HEK293 (cell line): Measurements from ENCODE around the gene RGS4.
A peak's percentile ranks its signal among the peaks of the same experiment; 100 is the strongest.

Source experiments
- CTCF ChIA-PET: fragments of 350-600 bp; formaldehyde crosslinking; extraction: SDS; loops from one replicate; lab custom pipeline; 2021; ENCODE audit warnings: antibody characterized with exemption; lab: Yijun Ruan, JAX
- POLR2A ChIA-PET: fragments of 300-600 bp; formaldehyde crosslinking; extraction: SDS; loops from one replicate; lab custom pipeline; 2020; ENCODE audit warnings: antibody characterized with exemption, inconsistent platforms; lab: Yijun Ruan, JAX
- H3K27ac ChIP-seq: fragments of 200-500 bp; sonication (Bioruptor generic); 2 replicates; pipeline ENCODE4 v1.5.1; 2014; ENCODE audit warnings: low read depth, low read length, control low read depth, inconsistent platforms; ENCODE audit errors: extremely low read depth
- H3K36me3 ChIP-seq, 2 experiments: fragments of 200-500 bp in 1 of 2; sonication (Bioruptor generic) in 1 of 2; 1 replicate in 1 of 2; 2 replicates in 1 of 2; pipeline ENCODE4 v1.5.1; 2014 to 2017; ENCODE audit warnings: inconsistent platforms in 2 of 2, low read length in 2 of 2; ENCODE audit not compliant: control insufficient read depth in 2 of 2, insufficient read depth in 1 of 2
- H3K4me1 ChIP-seq: fragments of 200-500 bp; sonication (Bioruptor generic); 2 replicates; pipeline ENCODE4 v1.5.1; 2014; ENCODE audit warnings: mild to moderate bottlenecking, low read length, inconsistent platforms; ENCODE audit not compliant: control insufficient read depth, insufficient read depth
- H3K4me3 ChIP-seq: 2 replicates; pipeline ENCODE4 v1.5.1; 2011; ENCODE audit warnings: low read depth, mild to moderate bottlenecking, control low read depth, low read length, moderate library complexity
- H3K9me3 ChIP-seq: fragments of 200-500 bp; sonication (Bioruptor generic); 2 replicates; pipeline ENCODE4 v1.5.1; 2014; ENCODE audit warnings: low read depth, low read length, inconsistent platforms; ENCODE audit not compliant: control insufficient read depth, insufficient read depth
- ATF2 ChIP-seq: fragments of 450-650 bp; formaldehyde crosslinking; IDR thresholded peaks from 2 replicates; pipeline ENCODE4 v1.5.1; 2016; ENCODE audit warnings: missing biosample characterization, missing genetic modification characterization, low read depth
- EGR2 ChIP-seq: fragments of 450-650 bp; formaldehyde crosslinking; IDR thresholded peaks from 2 replicates; pipeline ENCODE4 v1.5.1; 2016; ENCODE audit warnings: low read depth, missing biosample characterization, missing genetic modification characterization
- ELK4 ChIP-seq: IDR thresholded peaks from 2 replicates; pipeline ENCODE4 v1.6.1; 2011; ENCODE audit warnings: mild to moderate bottlenecking, low read depth, low read length, borderline replicate concordance
- KLF16 ChIP-seq: fragments of 450-650 bp; formaldehyde crosslinking; IDR thresholded peaks from 2 replicates; pipeline ENCODE4 v1.5.1; 2017; ENCODE audit warnings: missing biosample characterization, missing genetic modification characterization
- MEIS1 ChIP-seq: sonication (generic); formaldehyde crosslinking; IDR thresholded peaks from 2 replicates; pipeline ENCODE4 v1.8.1; 2022; ENCODE audit warnings: missing genetic modification reagents, mild to moderate bottlenecking, borderline replicate concordance
- PBX3 ChIP-seq: sonication (generic); formaldehyde crosslinking; IDR thresholded peaks from 2 replicates; pipeline ENCODE4 v1.8.1; 2022; ENCODE audit warnings: mild to moderate bottlenecking, moderate library complexity, missing genetic modification reagents
- SALL2 ChIP-seq: fragments of 450-650 bp; formaldehyde crosslinking; IDR thresholded peaks from 2 replicates; pipeline ENCODE4 v1.5.0; 2017; ENCODE audit warnings: missing biosample characterization, mild to moderate bottlenecking, missing genetic modification characterization, borderline replicate concordance
- SCRT1 ChIP-seq: fragments of 450-650 bp; formaldehyde crosslinking; IDR thresholded peaks from 2 replicates; pipeline ENCODE4 v1.5.1; 2016; ENCODE audit warnings: missing biosample characterization, missing genetic modification characterization, borderline replicate concordance
- SP3 ChIP-seq: fragments of 450-650 bp; formaldehyde crosslinking; IDR thresholded peaks from 2 replicates; pipeline ENCODE4 v1.5.1; 2016; ENCODE audit warnings: missing biosample characterization, missing genetic modification characterization
- SP7 ChIP-seq: fragments of 450-650 bp; formaldehyde crosslinking; IDR thresholded peaks from 2 replicates; pipeline ENCODE4 v1.5.1; 2016; ENCODE audit warnings: missing biosample characterization, missing genetic modification characterization
- TCF7L2 ChIP-seq: IDR thresholded peaks from 2 replicates; pipeline ENCODE4 v1.6.1; 2011; ENCODE audit warnings: low read depth, mild to moderate bottlenecking, inconsistent platforms, low read length, moderate library complexity, borderline replicate concordance
- ZBTB17 ChIP-seq: fragments of 450-650 bp; formaldehyde crosslinking; IDR thresholded peaks from 2 replicates; pipeline ENCODE4 v1.5.1; 2016; ENCODE audit warnings: missing biosample characterization, missing genetic modification characterization
- ZFHX2 ChIP-seq: fragments of 450-650 bp; formaldehyde crosslinking; conservative IDR thresholded peaks from 2 replicates; pipeline ENCODE4 v1.5.1; 2016; ENCODE audit warnings: missing biosample characterization, missing genetic modification characterization
- ZNF155 ChIP-seq: fragments of 450-650 bp; formaldehyde crosslinking; IDR thresholded peaks from 2 replicates; pipeline ENCODE4 v1.5.1; 2016; ENCODE audit warnings: missing biosample characterization, missing genetic modification characterization
- ZNF169 ChIP-seq: fragments of 450-650 bp; formaldehyde crosslinking; IDR thresholded peaks from 2 replicates; pipeline ENCODE4 v1.5.1; 2016; ENCODE audit warnings: missing biosample characterization, missing genetic modification characterization
- ZNF19 ChIP-seq: fragments of 450-650 bp; formaldehyde crosslinking; IDR thresholded peaks from 2 replicates; pipeline ENCODE4; 2016; ENCODE audit warnings: missing biosample characterization, missing genetic modification characterization, low read depth
- ZNF202 ChIP-seq: fragments of 450-650 bp; formaldehyde crosslinking; IDR thresholded peaks from 2 replicates; pipeline ENCODE4 v1.5.1; 2016; ENCODE audit warnings: missing biosample characterization, missing genetic modification characterization, borderline replicate concordance
- ZNF341 ChIP-seq: fragments of 450-650 bp; formaldehyde crosslinking; IDR thresholded peaks from 2 replicates; pipeline ENCODE4; 2016; ENCODE audit warnings: low read depth, missing biosample characterization, missing genetic modification characterization
- ZNF398 ChIP-seq: fragments of 450-650 bp; formaldehyde crosslinking; IDR thresholded peaks from 2 replicates; pipeline ENCODE4 v1.5.1; 2017; ENCODE audit warnings: missing biosample characterization, missing genetic modification characterization
- ZNF433 ChIP-seq: fragments of 450-650 bp; formaldehyde crosslinking; IDR thresholded peaks from 2 replicates; pipeline ENCODE4 v1.5.1; 2016; ENCODE audit warnings: missing biosample characterization, missing genetic modification characterization, low read depth
- ZNF513 ChIP-seq: fragments of 450-650 bp; IDR thresholded peaks from 2 replicates; pipeline ENCODE4 v1.5.1; 2018; ENCODE audit warnings: missing biosample characterization, missing genetic modification characterization
- ZNF544 ChIP-seq: fragments of 450-650 bp; formaldehyde crosslinking; IDR thresholded peaks from 2 replicates; pipeline ENCODE4 v1.5.0; 2017; ENCODE audit warnings: missing biosample characterization, missing genetic modification characterization
- ZNF548 ChIP-seq: fragments of 450-650 bp; formaldehyde crosslinking; IDR thresholded peaks from 2 replicates; pipeline ENCODE4 v1.5.1; 2016; ENCODE audit warnings: missing biosample characterization, missing genetic modification characterization
- ZNF549 ChIP-seq: fragments of 450-650 bp; IDR thresholded peaks from 2 replicates; pipeline ENCODE4 v1.5.1; 2018; ENCODE audit warnings: missing biosample characterization, missing genetic modification characterization, mild to moderate bottlenecking, inconsistent platforms, moderate library complexity
- ZNF555 ChIP-seq: fragments of 450-650 bp; formaldehyde crosslinking; conservative IDR thresholded peaks from 2 replicates; pipeline ENCODE4 v1.5.1; 2017; ENCODE audit warnings: missing biosample characterization, mild to moderate bottlenecking, missing genetic modification characterization, inconsistent platforms
- ZNF658 ChIP-seq: fragments of 450-650 bp; formaldehyde crosslinking; IDR thresholded peaks from 2 replicates; pipeline ENCODE4; 2016; ENCODE audit warnings: missing biosample characterization, missing genetic modification characterization
- ZSCAN30 ChIP-seq: fragments of 450-650 bp; IDR thresholded peaks from 2 replicates; pipeline ENCODE4 v1.5.1; 2018; ENCODE audit warnings: missing biosample characterization, mild to moderate bottlenecking, missing genetic modification characterization, moderate library complexity

The RGS4 gene

GRCh38 chr1:163027610-163028009 is 41.6 kb upstream of the RGS4 start (continued):
- TF ChIP-seq ZNF155 (tag by site-specific recombination), result no peak
- TF ChIP-seq SALL2, result no peak

GRCh38 chr1:163029901-163030300 is 39.3 kb upstream of the RGS4 start:
- CTCF ChIA-PET, result interaction anchor here (0.6 to 1.1 kb wide), 3 partner anchors 40 to 638 kb away, joined by 3 to 4 read pairs (median 3); no protein-coding TSS in a partner anchor
- POLR2A ChIA-PET, result no interaction called here
- Histone ChIP-seq H3K36me3 (no peaks in the 10 kb centered on the region), H3K9me3 (no peaks in the 10 kb centered on the region), H3K4me1 (no peaks in the 10 kb centered on the region), H3K4me3 (no peak overlapping the region), H3K27ac (no peak overlapping the region)
- no peak for TF ChIP-seq ZNF544 (tag by site-specific recombination)
- TF ChIP-seq ZNF341, result no peak
- TF ChIP-seq ATF2 (tag by site-specific recombination), result no peak
- TF ChIP-seq SCRT1, result no peak
- no peak for TF ChIP-seq ZNF169
- TF ChIP-seq TCF7L2, result no peak
- no peak for TF ChIP-seq PBX3 (CRISPR knock-in tag)
- TF ChIP-seq ZNF555 (tag by site-specific recombination), result no peak
- TF ChIP-seq ZNF658 (tag by site-specific recombination), result no peak
- no peak for TF ChIP-seq ZNF548 (tag by site-specific recombination)
- no peak for TF ChIP-seq KLF16
- TF ChIP-seq ZNF433, result no peak
- TF ChIP-seq MEIS1 (CRISPR knock-in tag), result no peak
- TF ChIP-seq ZNF549 (tag by site-specific recombination), result no peak
- no peak for TF ChIP-seq SP3 (tag by site-specific recombination)
- no peak for TF ChIP-seq ZNF513 (tag by site-specific recombination)
- TF ChIP-seq ZSCAN30 (tag by site-specific recombination), result no peak
- TF ChIP-seq ZNF19 (tag by site-specific recombination), result no peak

GRCh38 chr1:163035446-163036249 is 33.5 kb upstream of the RGS4 start:
- Histone ChIP-seq H3K4me3 (no peak overlapping the region), H3K9me3 (no peaks in the 10 kb centered on the region), H3K36me3 (no peaks in the 10 kb centered on the region), H3K27ac (no peak overlapping the region), H3K4me1 (peaks cover 3% of the 10 kb centered on the region; the same call in 1 of the 2 replicates)
- POLR2A ChIA-PET, result no interaction called here
- CTCF ChIA-PET, result interaction anchor here (0.6 to 1.4 kb wide), 3 partner anchors 29 to 46 kb away, joined by 3 to 4 read pairs (median 3); no protein-coding TSS in a partner anchor
- TF ChIP-seq ZFHX2 (tag by site-specific recombination) (peak; percentile 48), SP7 (tag by site-specific recombination) (0 out of 2 replicates have a peak, but pooled peaks have one; percentile 28), ZNF398 (tag by site-specific recombination) (peak; percentile 74), ELK4 (no peak), EGR2 (tag by site-specific recombination) (peak; percentile 41; the same call in 1 of the 2 replicates), ZNF202 (tag by site-specific recombination) (no peak), ZBTB17 (0 out of 2 replicates have a peak, but pooled peaks have one; percentile 24), MEIS1 (CRISPR knock-in tag) (peak; percentile 32; the same call in 1 of the 2 replicates)
